GM21717 (cell line): ENCODE results near the gene CEP89.
"Not testable (repeated sequence)": the region's sequence is repeated elsewhere in the genome, so short reads cannot be mapped to it uniquely, and the experiment has no call there.

Experiments
- ATAC-seq: cut with Tn5 transposase; IDR thresholded peaks from one replicate; pipeline ENCODE4 v1.9.1; 2021; ENCODE audit warnings: mild to moderate bottlenecking, moderate library complexity; ENCODE audit not compliant: unreplicated experiment

The CEP89 gene

GRCh38 chr19:32896516-32897214 lies 75.1 kb downstream of the CEP89 start:
- ATAC-seq: no peak

GRCh38 chr19:32895384-32895783 lies 76.4 kb downstream of the CEP89 start:
- no peak for ATAC-seq

- ATAC-seq: no peak
Observed at GRCh38 chr19:32891609-32892008, 80.1 kb downstream of the CEP89 start.

GRCh38 chr19:32890841-32891240 lies 80.9 kb downstream of the CEP89 start:
- ATAC-seq: no peak

GRCh38 chr19:32890326-32890725 lies 81.4 kb downstream of the CEP89 start:
- no peak for ATAC-seq

- no peak for ATAC-seq
Observed at GRCh38 chr19:32889137-32889934, 82.4 kb downstream of the CEP89 start.

GRCh38 chr19:32887572-32888215 lies 84.1 kb downstream of the CEP89 start:
- ATAC-seq: no peak

- ATAC-seq: no peak
Observed at GRCh38 chr19:32886241-32886640, 85.5 kb downstream of the CEP89 start.

GRCh38 chr19:32885255-32885654 lies 86.5 kb downstream of the CEP89 start:
- ATAC-seq: not testable (repeated sequence)

- ATAC-seq: no peak
Observed at GRCh38 chr19:32881766-32882165, 90.0 kb downstream of the CEP89 start.

GRCh38 chr19:32880622-32881021 lies 91.1 kb downstream of the CEP89 start:
- no peak for ATAC-seq

- no peak for ATAC-seq
Observed at GRCh38 chr19:32879741-32880140, 92.0 kb downstream of the CEP89 start.

- ATAC-seq: no peak
Observed at GRCh38 chr19:32878988-32879387, 92.8 kb downstream of the CEP89 start.

- no peak for ATAC-seq
Observed at GRCh38 chr19:32877977-32878745, 93.6 kb downstream of the CEP89 start.

GRCh38 chr19:32877323-32877912 lies 94.3 kb downstream of the CEP89 start:
- ATAC-seq: no peak

GRCh38 chr19:32876919-32877285 lies 94.9 kb downstream of the CEP89 start:
- ATAC-seq: no peak

GRCh38 chr19:32876236-32876918 lies 95.4 kb downstream of the CEP89 start:
- no peak for ATAC-seq

- ATAC-seq: no peak
Observed at GRCh38 chr19:32875428-32875827, 96.3 kb downstream of the CEP89 start.

GRCh38 chr19:32874605-32875004 lies 97.2 kb downstream of the CEP89 start:
- no peak for ATAC-seq

GRCh38 chr19:32873247-32873959 lies 98.4 kb downstream of the CEP89 start:
- ATAC-seq: no peak
